ENCODE measurements around the gene ELFN1. TPM values are rescaled to one million over a fixed set of nuclear protein-coding genes. Genes with fewer than 3 reads are reported as not detected.

The ELFN1 gene
- total RNA-seq, 1 donor from 2014 or later, result 0.65 TPM

- H3K9me3 Mint-ChIP-seq (ENCODE audit: low read depth), result peaks cover 12% of the 10 kb centered on the region
- H3K4me3 Mint-ChIP-seq (ENCODE audit: unreplicated experiment), result no peak overlapping the region
- H3K4me1 Mint-ChIP-seq (ENCODE audit: low read depth), result no peaks in the 10 kb centered on the region
- H3K27me3 Mint-ChIP-seq (ENCODE audit: low read depth), result peaks cover 15% of the 10 kb centered on the region
- no peak for TF ChIP-seq CTCF (IDR thresholded peaks at IDR 0.05)
- H3K36me3 Mint-ChIP-seq (ENCODE audit: low read depth), result peaks cover 3% of the 10 kb centered on the region
- peak; percentile 85 for DNase-seq (ENCODE audit: low spot score)
- no peak overlapping the region for H3K27ac Mint-ChIP-seq (ENCODE audit: unreplicated experiment)
These were observed 35.0 kb downstream of the ELFN1 start for GRCh38 chr7:1704811-1705738.

- Mint-ChIP-seq H3K9me3 (ENCODE audit: low read depth) (peaks cover 12% of the 10 kb centered on the region), H3K4me3 (ENCODE audit: unreplicated experiment) (no peak overlapping the region), H3K27ac (ENCODE audit: unreplicated experiment) (no peak overlapping the region), H3K27me3 (ENCODE audit: low read depth) (peaks cover 8% of the 10 kb centered on the region), H3K4me1 (ENCODE audit: low read depth) (no peaks in the 10 kb centered on the region), H3K36me3 (ENCODE audit: low read depth) (peaks cover 3% of the 10 kb centered on the region)
- DNase-seq (ENCODE audit: low spot score), result peak; percentile 71
- TF ChIP-seq CTCF (IDR thresholded peaks at IDR 0.05), result no peak
These were observed 35.8 kb downstream of the ELFN1 start for GRCh38 chr7:1705856-1706255.

- peaks cover 3% of the 10 kb centered on the region for H3K36me3 Mint-ChIP-seq (ENCODE audit: low read depth)
- no peak for TF ChIP-seq CTCF (IDR thresholded peaks at IDR 0.05)
- H3K4me3 Mint-ChIP-seq (ENCODE audit: unreplicated experiment), result no peak overlapping the region
- H3K27ac Mint-ChIP-seq (ENCODE audit: unreplicated experiment), result no peak overlapping the region
- peaks cover 12% of the 10 kb centered on the region for H3K9me3 Mint-ChIP-seq (ENCODE audit: low read depth)
- H3K27me3 Mint-ChIP-seq (ENCODE audit: low read depth), result peaks cover 7% of the 10 kb centered on the region
- no peak for DNase-seq (ENCODE audit: low spot score)
- H3K4me1 Mint-ChIP-seq (ENCODE audit: low read depth), result no peaks in the 10 kb centered on the region
These were observed 36.3 kb downstream of the ELFN1 start for GRCh38 chr7:1706381-1706720.

GRCh38 chr7:1706721-1707613 is 36.9 kb downstream of the ELFN1 start:
- H3K27me3 Mint-ChIP-seq (ENCODE audit: low read depth), result peaks cover 7% of the 10 kb centered on the region
- H3K9me3 Mint-ChIP-seq (ENCODE audit: low read depth), result peaks cover 12% of the 10 kb centered on the region
- peak; percentile 82 for DNase-seq (ENCODE audit: low spot score)
- no peak for TF ChIP-seq CTCF (IDR thresholded peaks at IDR 0.05)
- peaks cover 3% of the 10 kb centered on the region for H3K36me3 Mint-ChIP-seq (ENCODE audit: low read depth)
- H3K4me1 Mint-ChIP-seq (ENCODE audit: low read depth), result no peaks in the 10 kb centered on the region
- no peak overlapping the region for H3K27ac Mint-ChIP-seq (ENCODE audit: unreplicated experiment)
- no peak overlapping the region for H3K4me3 Mint-ChIP-seq (ENCODE audit: unreplicated experiment)
